Measurements from ENCODE around the gene CRHR1. TPM values are rescaled to one million over a fixed set of nuclear protein-coding genes. Genes with fewer than 3 reads are reported as not detected.

The CRHR1 gene
- polyA plus RNA-seq, 3 donors = not detected

DNA sequence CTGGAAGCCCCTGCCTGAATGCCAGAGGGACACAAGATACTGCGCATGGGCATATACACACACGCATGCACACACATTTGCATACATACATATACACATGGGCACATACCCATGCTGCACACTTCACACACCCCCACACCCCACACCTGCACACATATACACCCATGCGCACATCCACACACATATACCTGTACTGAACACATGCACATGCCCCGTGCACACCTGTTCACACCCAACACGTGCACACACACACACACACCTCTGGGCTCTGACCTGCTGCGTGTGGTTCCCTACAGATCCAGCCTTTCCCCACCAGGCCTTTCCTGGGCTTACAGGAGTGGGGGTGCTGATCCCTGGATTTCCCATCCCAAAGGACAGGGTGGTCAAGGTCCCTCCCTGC is 66.9 kb downstream of the CRHR1 start:
- no peak for DNase-seq
- H3K27me3 ChIP-seq (ENCODE audit: control insufficient read depth in 2 of 2, insufficient read depth in 2 of 2, low read length in 2 of 2) = peaks cover 0 to 12% of the 10 kb centered on the region in 2 donors
- H3K4me3 ChIP-seq (replicated peaks in 1 of 3; ENCODE audit: low read depth in 2 of 3, low read length in 3 of 3) = no peak overlapping the region
- H4K20me1 ChIP-seq (ENCODE audit: insufficient read depth, low read length) = no peaks in the 10 kb centered on the region
- no peak overlapping the region for H3K27ac ChIP-seq (ENCODE audit: low read depth in 1 of 2, low read length in 2 of 2)
- H3K4me3 Mint-ChIP-seq = no peak overlapping the region
- TF ChIP-seq, protein P1, sequence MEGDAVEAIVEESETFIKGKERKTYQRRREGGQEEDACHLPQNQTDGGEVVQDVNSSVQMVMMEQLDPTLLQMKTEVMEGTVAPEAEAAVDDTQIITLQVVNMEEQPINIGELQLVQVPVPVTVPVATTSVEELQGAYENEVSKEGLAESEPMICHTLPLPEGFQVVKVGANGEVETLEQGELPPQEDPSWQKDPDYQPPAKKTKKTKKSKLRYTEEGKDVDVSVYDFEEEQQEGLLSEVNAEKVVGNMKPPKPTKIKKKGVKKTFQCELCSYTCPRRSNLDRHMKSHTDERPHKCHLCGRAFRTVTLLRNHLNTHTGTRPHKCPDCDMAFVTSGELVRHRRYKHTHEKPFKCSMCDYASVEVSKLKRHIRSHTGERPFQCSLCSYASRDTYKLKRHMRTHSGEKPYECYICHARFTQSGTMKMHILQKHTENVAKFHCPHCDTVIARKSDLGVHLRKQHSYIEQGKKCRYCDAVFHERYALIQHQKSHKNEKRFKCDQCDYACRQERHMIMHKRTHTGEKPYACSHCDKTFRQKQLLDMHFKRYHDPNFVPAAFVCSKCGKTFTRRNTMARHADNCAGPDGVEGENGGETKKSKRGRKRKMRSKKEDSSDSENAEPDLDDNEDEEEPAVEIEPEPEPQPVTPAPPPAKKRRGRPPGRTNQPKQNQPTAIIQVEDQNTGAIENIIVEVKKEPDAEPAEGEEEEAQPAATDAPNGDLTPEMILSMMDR (IDR thresholded peaks at IDR 0.05) = no peak
- H3K9ac ChIP-seq (ENCODE audit: insufficient read depth, low read length, poor library complexity, severe bottlenecking) = no peak overlapping the region
- H3K36me3 Mint-ChIP-seq = no peaks in the 10 kb centered on the region
- H3K4me1 ChIP-seq (ENCODE audit: control insufficient read depth in 1 of 2, insufficient read depth in 2 of 2, low read length in 2 of 2) = no peaks in the 10 kb centered on the region
- peaks cover 16 to 32% (median 24%) of the 10 kb centered on the region in 3 donors for H3K27me3 Mint-ChIP-seq (ENCODE audit: low read depth in 3 of 3)
- no peak overlapping the region for H3K27ac Mint-ChIP-seq
- intact Hi-C loops (cut with micrococcal nuclease) = no loop called here
- no peak overlapping the region for H2AFZ ChIP-seq (ENCODE audit: insufficient read depth, low read depth, low read length, poor library complexity, severe bottlenecking)
- peaks cover 0 to 3% (median 0%) of the 10 kb centered on the region in 7 donors for H3K9me3 Mint-ChIP-seq
- H3K4me2 ChIP-seq (replicated peaks; ENCODE audit: extremely low read depth, low read length, poor library complexity, severe bottlenecking) = no peak overlapping the region
- H3K36me3 ChIP-seq (replicated peaks in 1 of 2; ENCODE audit: control insufficient read depth in 1 of 2, insufficient read depth in 2 of 2, low read length in 2 of 2) = no peaks in the 10 kb centered on the region
- peaks cover 3% of the 10 kb centered on the region for H3K4me1 Mint-ChIP-seq
- 89% methylated on average over 6 of the region's 6 CpGs for WGBS (ENCODE audit: insufficient coverage)
- no peaks in the 10 kb centered on the region for H3K79me2 ChIP-seq (ENCODE audit: insufficient read depth, low read length)
- H3K9me3 ChIP-seq (replicated peaks in 1 of 2; ENCODE audit: control insufficient read depth in 1 of 2, insufficient read depth in 1 of 2, low read length in 2 of 2) = no peaks in the 10 kb centered on the region

DNA sequence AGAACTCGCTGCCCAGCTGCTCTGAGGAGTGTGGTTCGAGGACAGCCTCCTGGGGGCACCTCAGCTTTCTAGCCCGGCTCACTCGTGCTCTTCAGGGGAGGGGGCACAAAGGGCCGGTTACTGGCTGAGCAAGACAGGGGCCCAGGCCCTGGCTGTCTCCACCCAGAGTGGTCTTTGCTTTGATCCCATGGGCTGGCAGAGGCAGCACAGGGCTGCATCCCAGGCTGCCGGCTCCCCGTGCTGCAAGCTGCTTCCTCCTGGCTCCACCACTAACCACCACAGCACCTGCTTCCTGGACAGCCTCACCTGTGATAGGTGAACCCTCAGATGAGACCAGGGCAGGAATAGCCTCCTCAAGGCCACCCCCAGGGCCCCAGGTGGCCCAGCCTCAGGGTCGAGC is 67.3 kb downstream of the CRHR1 start:
- peaks cover 0 to 12% of the 10 kb centered on the region in 2 donors for H3K27me3 ChIP-seq (ENCODE audit: control insufficient read depth in 2 of 2, insufficient read depth in 2 of 2, low read length in 2 of 2)
- H3K9ac ChIP-seq (ENCODE audit: insufficient read depth, low read length, poor library complexity, severe bottlenecking) = no peak overlapping the region
- no peak for DNase-seq
- no peak overlapping the region for H3K4me3 Mint-ChIP-seq
- TF ChIP-seq, protein P1 (IDR thresholded peaks at IDR 0.05) = no peak
- peaks cover 3% of the 10 kb centered on the region for H3K4me1 Mint-ChIP-seq
- no peak overlapping the region for H3K27ac ChIP-seq (ENCODE audit: low read depth in 1 of 2, low read length in 2 of 2)
- no peaks in the 10 kb centered on the region for H3K4me1 ChIP-seq (ENCODE audit: control insufficient read depth in 1 of 2, insufficient read depth in 2 of 2, low read length in 2 of 2)
- H3K36me3 Mint-ChIP-seq = no peaks in the 10 kb centered on the region
- H4K20me1 ChIP-seq (ENCODE audit: insufficient read depth, low read length) = no peaks in the 10 kb centered on the region
- peaks cover 0 to 3% (median 0%) of the 10 kb centered on the region in 7 donors for H3K9me3 Mint-ChIP-seq
- no peak overlapping the region for H3K27ac Mint-ChIP-seq
- H3K27me3 Mint-ChIP-seq (ENCODE audit: low read depth in 3 of 3) = peaks cover 16 to 32% (median 24%) of the 10 kb centered on the region in 3 donors
- H2AFZ ChIP-seq (ENCODE audit: insufficient read depth, low read depth, low read length, poor library complexity, severe bottlenecking) = no peak overlapping the region
- no peak overlapping the region for H3K4me3 ChIP-seq (replicated peaks in 1 of 3; ENCODE audit: low read depth in 2 of 3, low read length in 3 of 3)
- WGBS (ENCODE audit: insufficient coverage) = 29% methylated on average over 8 of the region's 8 CpGs
- no peak overlapping the region for H3K4me2 ChIP-seq (replicated peaks; ENCODE audit: extremely low read depth, low read length, poor library complexity, severe bottlenecking)
- H3K9me3 ChIP-seq (replicated peaks in 1 of 2; ENCODE audit: control insufficient read depth in 1 of 2, insufficient read depth in 1 of 2, low read length in 2 of 2) = no peaks in the 10 kb centered on the region
- H3K36me3 ChIP-seq (replicated peaks in 1 of 2; ENCODE audit: control insufficient read depth in 1 of 2, insufficient read depth in 2 of 2, low read length in 2 of 2) = no peaks in the 10 kb centered on the region
- no peaks in the 10 kb centered on the region for H3K79me2 ChIP-seq (ENCODE audit: insufficient read depth, low read length)
- intact Hi-C loops (cut with micrococcal nuclease) = no loop called here

Measured in CD14-positive monocyte (primary cell).